Measurements from ENCODE around the gene DTX2. TPM values are rescaled to one million over a fixed set of nuclear protein-coding genes. Genes with fewer than 3 reads are reported as not detected.
"Not testable (repeated sequence)": the region's sequence is repeated elsewhere in the genome, so short reads cannot be mapped to it uniquely, and the experiment has no call there.

DTX2 gene
- total and polyA plus RNA-seq, 2 of the 4 experiments (the other 2 are of a cell fraction): 1.8 to 7.7 TPM

DNA sequence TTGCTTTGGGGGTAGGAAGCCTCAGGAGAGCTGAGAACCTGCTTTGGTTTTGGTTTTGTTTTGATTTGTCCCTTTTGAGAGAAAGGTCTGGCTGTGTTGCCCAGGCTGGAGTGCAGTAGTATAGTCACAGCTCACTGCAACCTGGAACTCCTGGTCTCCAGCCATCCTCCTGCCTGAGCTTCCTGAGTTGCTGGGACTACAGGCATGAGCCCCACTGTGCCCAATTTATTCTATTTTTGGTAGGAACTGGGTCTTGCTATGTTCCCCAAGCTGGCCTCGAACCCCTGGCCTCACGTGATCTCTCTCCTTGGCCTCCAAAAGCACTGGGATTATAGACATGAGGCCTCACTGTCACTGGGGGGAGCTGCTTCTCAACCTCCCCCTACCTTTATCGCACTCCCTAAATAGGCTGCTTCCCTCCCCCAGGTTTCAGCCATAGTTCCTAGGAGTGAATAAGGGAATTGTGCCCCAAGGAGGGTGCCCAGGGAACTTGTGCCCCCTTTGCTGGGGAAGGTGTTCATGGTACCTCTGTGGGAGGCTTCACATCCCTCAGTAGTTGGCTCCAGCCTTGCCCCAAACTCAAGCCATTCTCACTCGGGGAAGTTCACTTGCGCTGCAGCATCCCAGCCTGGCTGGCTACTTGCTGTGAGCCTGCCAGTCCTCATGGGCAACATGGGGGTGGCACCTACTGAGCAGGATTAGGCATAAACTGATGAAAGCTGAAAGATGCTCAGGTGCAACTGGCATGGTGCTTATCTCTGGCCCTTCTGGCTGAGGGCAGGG lies 18.7 kb upstream of the DTX2 start:
- H4K5ac ChIP-seq (ENCODE audit: low read depth, low read length); H2BK20ac ChIP-seq (ENCODE audit: low read depth, low read length); H3K23ac ChIP-seq (ENCODE audit: low read depth, low read length); H3K9me1 ChIP-seq (ENCODE audit: insufficient read depth, low read length); H2AK5ac ChIP-seq (ENCODE audit: low read depth, low read length); H2BK5ac ChIP-seq (ENCODE audit: low read depth, low read length, poor library complexity, severe bottlenecking); H2AFZ ChIP-seq (replicated peaks; ENCODE audit: low read length, poor library complexity); H3K4me2 ChIP-seq (ENCODE audit: low read depth, low read length); intact Hi-C loops (cut with micrococcal nuclease); H3K14ac ChIP-seq (replicated peaks; ENCODE audit: low read depth, low read length); H3K4me3 ChIP-seq (ENCODE audit: insufficient read depth, low read depth, low read length); H3K79me1 ChIP-seq (ENCODE audit: low read depth in 1 of 2, low read length in 2 of 2); H3K18ac ChIP-seq (ENCODE audit: low read depth, low read length); H2BK15ac ChIP-seq (ENCODE audit: low read depth, low read length); H2BK120ac ChIP-seq (ENCODE audit: low read depth, low read length); H3K36me3 ChIP-seq (ENCODE audit: control insufficient read depth, insufficient read depth, low read length); H3K4ac ChIP-seq (ENCODE audit: low read depth, low read length); POLR2A ChIA-PET (ENCODE audit: unreplicated experiment); dilution Hi-C loops (cut with HindIII; ENCODE audit: low sequenced_read_pairs, unreplicated experiment); H3K9me3 ChIP-seq (ENCODE audit: control insufficient read depth, insufficient read depth, low read length); CTCF ChIA-PET; H3K56ac ChIP-seq (ENCODE audit: extremely low read depth, insufficient read depth, low read length); H3K4me1 ChIP-seq (ENCODE audit: control insufficient read depth, insufficient read depth, low read length); H3K27ac ChIP-seq (ENCODE audit: insufficient read depth, low read length); DNase-seq; H3K27me3 ChIP-seq (ENCODE audit: control insufficient read depth, insufficient read depth, low read length); H4K91ac ChIP-seq (ENCODE audit: insufficient read depth, low read depth, low read length); in situ Hi-C loops (cut with MboI; ENCODE audit: low sequenced_read_pairs); BruUV-seq (replicated peaks); H4K8ac ChIP-seq (ENCODE audit: low read depth in 2 of 2, low read length in 2 of 2); ATAC-seq (ENCODE audit: low read depth); H4K20me1 ChIP-seq (ENCODE audit: insufficient read depth, low read length); H3K9ac ChIP-seq (ENCODE audit: low read depth, low read length); H2AK9ac ChIP-seq (replicated peaks; ENCODE audit: low read depth, low read length, poor library complexity): not testable (repeated sequence)
- WGBS, 2 experiments (ENCODE audit: extremely low coverage in 2 of 2, insufficient read length in 1 of 2): no CpG with 5 or more reads among the region's 5 CpGs

DNA sequence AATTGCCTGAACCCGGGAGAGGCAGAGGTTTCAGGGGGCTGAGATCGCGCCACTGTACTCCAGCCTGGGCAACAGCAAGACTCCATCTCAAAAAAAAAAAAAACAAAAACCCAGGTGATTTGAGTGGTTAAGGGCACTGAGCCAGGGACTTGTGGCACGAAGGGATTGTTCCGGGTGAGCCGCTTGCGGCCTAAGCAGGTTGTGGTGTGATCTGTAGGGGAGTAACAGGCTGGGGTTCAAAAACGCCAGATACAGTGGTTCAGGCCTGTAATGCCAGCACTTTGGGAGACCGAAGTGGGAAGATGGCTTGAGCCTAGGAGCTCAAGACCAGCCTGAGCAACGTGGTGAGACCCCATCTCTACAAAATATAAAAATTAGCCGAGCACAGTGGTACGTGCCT lies 17.7 kb upstream of the DTX2 start:
- in situ Hi-C loops (cut with MboI; ENCODE audit: low sequenced_read_pairs); CTCF ChIA-PET; POLR2A ChIA-PET (ENCODE audit: unreplicated experiment): not testable (repeated sequence)

More for the DNA sequence above, 17.7 kb upstream of the DTX2 start:
- H4K8ac ChIP-seq (ENCODE audit: low read depth in 2 of 2, low read length in 2 of 2); H2BK5ac ChIP-seq (ENCODE audit: low read depth, low read length, poor library complexity, severe bottlenecking); DNase-seq; ATAC-seq (ENCODE audit: low read depth); H3K9ac ChIP-seq (ENCODE audit: low read depth, low read length); H2AK9ac ChIP-seq (replicated peaks; ENCODE audit: low read depth, low read length, poor library complexity); H3K23ac ChIP-seq (ENCODE audit: low read depth, low read length); H3K27ac ChIP-seq (ENCODE audit: insufficient read depth, low read length); H3K27me3 ChIP-seq (ENCODE audit: control insufficient read depth, insufficient read depth, low read length); H3K4me1 ChIP-seq (ENCODE audit: control insufficient read depth, insufficient read depth, low read length); H4K20me1 ChIP-seq (ENCODE audit: insufficient read depth, low read length); H2AFZ ChIP-seq (replicated peaks; ENCODE audit: low read length, poor library complexity); H3K9me3 ChIP-seq (ENCODE audit: control insufficient read depth, insufficient read depth, low read length); BruUV-seq (replicated peaks); H3K56ac ChIP-seq (ENCODE audit: extremely low read depth, insufficient read depth, low read length); intact Hi-C loops (cut with micrococcal nuclease); H3K4me3 ChIP-seq (ENCODE audit: insufficient read depth, low read depth, low read length); H3K79me1 ChIP-seq (ENCODE audit: low read depth in 1 of 2, low read length in 2 of 2); H2BK120ac ChIP-seq (ENCODE audit: low read depth, low read length); H3K36me3 ChIP-seq (ENCODE audit: control insufficient read depth, insufficient read depth, low read length); H2BK15ac ChIP-seq (ENCODE audit: low read depth, low read length); H3K18ac ChIP-seq (ENCODE audit: low read depth, low read length); H4K91ac ChIP-seq (ENCODE audit: insufficient read depth, low read depth, low read length); H2AK5ac ChIP-seq (ENCODE audit: low read depth, low read length); H3K4me2 ChIP-seq (ENCODE audit: low read depth, low read length); dilution Hi-C loops (cut with HindIII; ENCODE audit: low sequenced_read_pairs, unreplicated experiment); H4K5ac ChIP-seq (ENCODE audit: low read depth, low read length); H2BK20ac ChIP-seq (ENCODE audit: low read depth, low read length); H3K14ac ChIP-seq (replicated peaks; ENCODE audit: low read depth, low read length); H3K4ac ChIP-seq (ENCODE audit: low read depth, low read length); H3K9me1 ChIP-seq (ENCODE audit: insufficient read depth, low read length): not testable (repeated sequence)
- no CpG with 5 or more reads among the region's 12 CpGs for WGBS, 2 experiments (ENCODE audit: extremely low coverage in 2 of 2, insufficient read length in 1 of 2)

All from IMR-90 (cell line).